Activated CD8-positive, alpha-beta memory T cell treated with anti-CD3 and anti-CD28 coated beads for 36 hours (primary cell): Measurements from ENCODE around the gene LARGE2. TPM values are rescaled to one million over a fixed set of nuclear protein-coding genes. Genes with fewer than 3 reads are reported as not detected.

Source experiments
- CTCF ChIA-PET: fragments of 350-600 bp; sonication (Branson Sonifier 250); formaldehyde crosslinking; loops from one replicate; lab custom pipeline; 2021; ENCODE audit warnings: antibody characterized with exemption; lab: Charles Lee
- POLR2A ChIA-PET: fragments of 350-600 bp; sonication (Branson Sonifier 250); formaldehyde crosslinking; loops from one replicate; lab custom pipeline; 2021; ENCODE audit warnings: antibody characterized with exemption; lab: Charles Lee
- total RNA-seq, 2 experiments: library from RNA; stranded (reverse); gene quantifications; one replicate each; pipeline ENCODE4 v1.2.3, GENCODE V29; 2021

Gene LARGE2
- 1 to 10 TPM; 2.4 to 2.9 TPM for total RNA-seq

DNA sequence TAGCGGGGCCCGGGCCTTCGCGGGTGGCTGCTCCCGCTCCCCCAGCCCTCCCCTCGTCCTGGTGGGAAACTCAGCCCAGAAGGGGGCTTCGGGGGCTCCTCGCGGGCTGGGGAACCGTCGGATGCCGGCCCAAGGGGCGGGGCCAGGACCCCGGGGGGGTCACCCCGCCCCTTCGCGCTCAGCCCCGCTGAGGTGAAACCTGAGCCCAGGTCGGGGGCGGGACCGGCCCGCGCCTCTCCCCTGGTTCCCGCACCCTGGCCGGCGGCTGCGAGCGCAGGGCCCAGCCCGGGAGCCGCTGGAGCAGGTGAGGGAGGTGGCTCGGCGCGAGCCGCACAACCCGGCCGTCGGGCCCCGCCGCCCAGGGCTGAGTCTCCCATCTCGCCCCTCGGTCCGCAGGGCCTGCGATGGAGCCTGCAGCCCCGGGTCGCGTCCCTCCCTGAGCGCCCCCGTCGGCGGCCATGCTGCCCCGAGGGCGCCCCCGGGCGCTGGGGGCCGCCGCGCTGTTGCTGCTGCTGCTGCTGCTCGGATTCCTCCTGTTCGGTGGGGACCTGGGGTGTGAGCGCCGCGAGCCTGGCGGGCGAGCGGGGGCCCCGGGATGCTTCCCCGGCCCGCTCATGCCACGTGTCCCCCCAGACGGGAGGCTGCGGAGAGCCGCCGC lies at the start of gene LARGE2:
Gene LARGE2 (plus strand): TSS at position 232 of the 658 bp plus-strand sequence. CDS start 227 bp downstream, at position 459.
- ChIA-PET POLR2A (no interaction called here), CTCF (no interaction called here)

DNA sequence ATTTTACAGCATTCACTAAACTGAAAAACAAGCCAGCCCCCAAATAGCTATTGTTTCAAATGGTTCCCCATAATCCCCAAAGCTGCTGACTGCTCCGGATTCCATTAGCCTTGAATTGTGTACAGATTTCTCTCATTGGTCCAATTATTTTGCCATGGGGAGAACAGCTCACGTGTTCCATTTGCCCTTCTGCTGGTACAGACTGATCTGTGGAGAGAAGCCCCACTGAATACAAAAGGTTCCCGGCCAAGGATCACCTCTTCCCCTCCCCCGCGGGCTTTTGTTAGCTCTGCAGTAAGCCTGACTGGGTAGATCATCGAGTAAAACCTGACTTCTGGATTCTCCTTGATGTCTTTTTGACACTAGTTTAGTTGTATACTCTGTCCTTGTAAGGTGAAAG lies 46.1 kb upstream of the LARGE2 start:
- POLR2A ChIA-PET = no interaction called here
- CTCF ChIA-PET = no interaction called here

DNA sequence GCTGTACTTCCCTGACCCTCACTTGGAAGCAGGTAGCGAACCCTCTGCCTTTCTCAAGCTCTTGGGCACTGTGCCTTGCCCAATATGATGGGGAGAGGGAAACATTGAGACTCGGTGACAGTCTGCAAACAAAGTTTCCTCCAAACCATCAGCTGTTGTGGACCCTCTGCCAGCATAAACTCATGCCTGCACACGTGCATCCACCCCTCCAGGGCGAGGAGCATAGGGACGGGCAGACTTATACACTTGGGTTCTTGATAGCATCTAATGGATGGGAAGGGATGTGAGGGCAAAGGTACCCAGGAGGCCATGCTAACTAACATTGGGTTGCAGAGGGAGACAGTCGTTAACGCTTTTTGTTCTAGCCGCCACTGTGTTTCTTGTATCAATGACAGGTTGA lies 45.2 kb upstream of the LARGE2 start:
- ChIA-PET POLR2A (no interaction called here), CTCF (no interaction called here)

DNA sequence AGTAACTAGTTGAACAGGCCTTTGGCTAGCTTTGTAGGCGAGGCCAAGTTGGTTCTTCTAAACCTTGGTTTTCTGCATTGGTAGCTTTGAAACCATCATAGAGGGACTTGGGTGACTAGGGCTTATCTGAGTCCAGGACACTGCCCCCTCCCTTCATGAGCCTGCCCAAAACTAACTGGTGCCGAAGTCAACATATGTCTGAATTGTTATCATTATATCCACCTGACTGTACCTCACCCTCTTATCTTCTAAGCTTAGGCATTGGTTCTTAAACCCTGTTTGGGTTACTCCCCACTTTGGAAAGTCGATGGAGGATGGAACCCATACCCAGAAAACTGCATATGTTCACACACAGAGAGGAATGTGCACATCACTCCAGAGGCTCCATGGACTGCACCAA lies 44.6 kb upstream of the LARGE2 start:
- CTCF ChIA-PET = no interaction called here
- POLR2A ChIA-PET = no interaction called here

DNA sequence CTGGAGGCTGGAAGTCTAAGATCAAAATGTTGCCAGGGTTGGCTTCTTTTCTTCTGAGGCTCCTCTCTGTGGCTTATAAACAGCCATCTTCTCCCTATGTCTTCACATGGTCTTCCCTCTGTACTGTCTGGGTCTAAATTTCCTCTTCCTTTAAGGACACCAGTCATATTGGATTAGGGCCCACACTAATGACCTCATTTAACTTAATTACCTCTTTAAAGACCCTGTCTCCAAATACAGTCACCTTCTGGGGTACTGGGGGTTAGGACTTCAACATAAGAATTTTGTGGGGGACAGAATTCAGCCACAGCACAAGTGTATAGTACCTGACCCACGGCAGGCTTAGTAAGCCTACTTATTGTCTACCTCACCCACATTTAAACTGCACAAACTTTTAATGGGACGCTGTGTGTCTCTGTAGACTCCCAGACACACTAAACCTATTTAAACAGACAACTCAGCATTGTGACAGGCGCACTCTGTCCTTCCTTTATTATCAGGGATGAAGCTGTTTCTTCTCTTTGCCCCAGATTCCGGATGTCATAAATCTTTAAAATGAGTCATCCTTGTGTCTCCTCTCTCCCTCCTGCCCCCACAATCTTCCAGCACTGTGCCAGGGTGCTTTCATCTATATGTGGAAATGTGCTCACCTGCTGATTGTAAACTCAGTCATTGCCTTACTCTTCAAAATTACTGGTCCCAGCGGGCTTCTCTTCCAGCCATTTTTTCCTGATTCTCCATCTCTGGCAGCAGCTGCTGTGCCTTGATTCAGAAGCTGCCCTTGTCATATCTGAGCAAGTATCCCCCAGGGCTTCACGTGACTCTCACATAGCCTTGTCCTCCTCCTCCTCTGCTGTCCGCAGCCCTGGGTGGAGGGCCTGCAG lies 42.4 kb upstream of the LARGE2 start:
- POLR2A ChIA-PET = no interaction called here

DNA sequence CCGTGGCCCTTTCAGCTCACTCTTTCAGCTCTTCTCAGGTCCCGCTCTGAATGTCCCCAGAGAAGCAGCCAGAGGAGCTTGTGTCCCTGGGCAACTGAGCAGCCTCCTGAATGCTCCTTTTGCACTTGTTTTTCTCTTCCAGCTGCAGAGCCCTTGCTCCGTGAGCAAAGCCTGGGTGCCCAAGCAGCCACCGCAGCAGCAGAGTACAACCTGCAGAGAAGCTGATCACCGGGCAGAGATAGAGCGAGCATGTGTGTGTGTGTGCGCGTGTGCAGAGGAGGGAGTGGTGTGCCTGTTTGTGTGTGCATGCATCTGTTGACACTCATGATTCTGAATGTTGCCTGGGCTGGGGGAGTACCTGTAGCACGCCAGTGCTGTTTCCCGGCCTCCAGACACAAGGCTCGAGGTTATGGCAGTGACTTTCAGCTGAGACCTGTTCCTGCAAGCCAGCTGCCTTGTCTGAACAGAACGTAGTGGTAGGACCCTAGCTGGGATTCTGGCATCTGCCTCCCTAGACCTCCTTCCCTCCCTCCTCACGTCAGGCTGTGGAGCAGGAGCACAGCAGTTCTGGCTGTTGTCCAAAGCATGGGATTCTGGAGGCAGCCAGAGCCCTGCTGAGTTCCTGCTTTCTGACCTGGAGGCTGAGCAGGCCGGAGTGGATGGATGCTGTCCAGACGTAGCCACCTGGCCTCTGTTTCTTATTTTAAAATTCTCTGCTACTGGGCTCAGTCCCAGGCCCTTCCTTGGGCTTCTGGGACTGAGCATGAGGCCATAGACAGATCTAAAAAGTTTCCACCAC lies 41.5 kb upstream of the LARGE2 start:
- ChIA-PET POLR2A (no interaction called here), CTCF (no interaction called here)

More for the DNA sequence above, 42.4 kb upstream of the LARGE2 start:
- CTCF ChIA-PET = interaction anchor here (1.2 kb wide), 1 partner anchor 50 kb away, joined by 3 read pairs; no protein-coding TSS in a partner anchor

DNA sequence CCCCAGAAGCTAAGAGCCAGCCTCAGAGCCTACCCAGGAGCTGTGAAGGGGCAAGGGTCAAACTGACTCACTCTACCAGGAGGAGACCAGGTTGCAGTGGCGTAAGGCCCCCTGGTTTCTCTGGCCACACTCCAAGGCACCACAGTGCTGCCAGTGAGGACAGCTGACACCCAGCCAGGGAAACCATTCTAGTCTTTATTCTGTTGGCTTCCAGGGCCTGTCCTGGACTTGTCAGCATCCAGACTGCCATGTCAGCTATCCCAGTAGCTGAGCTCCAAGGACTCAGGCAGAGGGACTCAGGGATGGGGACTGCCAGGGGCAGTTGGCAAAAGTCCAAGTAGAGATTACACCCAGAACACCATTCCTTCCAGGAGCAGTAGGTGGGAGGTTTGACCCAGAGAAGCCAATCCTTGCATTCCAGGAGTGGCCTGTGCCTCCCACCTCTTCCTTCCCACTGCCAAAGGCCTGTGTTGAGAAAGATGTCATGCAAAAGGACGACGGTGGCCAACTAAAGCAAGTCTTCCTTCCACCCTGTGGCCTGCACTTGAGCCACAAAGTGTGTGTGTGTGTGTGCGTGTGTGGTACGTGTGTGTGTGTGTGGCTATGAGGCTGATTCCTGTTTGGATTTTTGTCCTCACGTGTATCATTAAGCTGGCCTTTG lies 40.6 kb upstream of the LARGE2 start:
- CTCF ChIA-PET = no interaction called here
- POLR2A ChIA-PET = no interaction called here

DNA sequence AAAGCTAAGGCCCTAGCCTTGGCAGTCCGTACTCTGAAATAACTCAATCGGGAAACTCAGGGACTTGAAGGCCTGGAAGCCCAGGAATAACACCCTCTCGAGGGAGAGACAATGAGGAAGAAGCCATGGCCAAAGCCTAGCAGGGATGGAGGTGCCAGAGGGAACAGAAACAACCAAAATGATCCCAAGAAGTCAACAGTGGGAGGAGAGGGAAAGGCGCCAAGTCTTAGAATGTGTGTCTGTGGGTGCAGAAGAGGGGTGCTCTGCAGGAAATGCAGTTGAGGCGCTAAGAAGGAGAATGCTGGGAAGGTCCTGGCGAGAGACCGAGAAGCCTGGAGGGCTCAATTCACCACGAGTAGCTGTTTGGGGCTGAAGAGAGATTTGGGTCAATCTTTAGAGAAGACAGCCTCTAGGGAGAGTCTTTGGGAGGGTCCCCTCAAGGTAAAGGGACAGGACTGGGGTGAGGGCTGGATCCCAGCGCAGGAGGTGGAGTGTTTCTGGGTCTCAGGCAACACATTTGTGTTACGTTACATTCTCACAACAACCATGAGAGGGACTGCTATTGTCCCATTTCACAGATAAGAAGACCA lies 37.8 kb upstream of the LARGE2 start:
- ChIA-PET POLR2A (no interaction called here), CTCF (no interaction called here)

DNA sequence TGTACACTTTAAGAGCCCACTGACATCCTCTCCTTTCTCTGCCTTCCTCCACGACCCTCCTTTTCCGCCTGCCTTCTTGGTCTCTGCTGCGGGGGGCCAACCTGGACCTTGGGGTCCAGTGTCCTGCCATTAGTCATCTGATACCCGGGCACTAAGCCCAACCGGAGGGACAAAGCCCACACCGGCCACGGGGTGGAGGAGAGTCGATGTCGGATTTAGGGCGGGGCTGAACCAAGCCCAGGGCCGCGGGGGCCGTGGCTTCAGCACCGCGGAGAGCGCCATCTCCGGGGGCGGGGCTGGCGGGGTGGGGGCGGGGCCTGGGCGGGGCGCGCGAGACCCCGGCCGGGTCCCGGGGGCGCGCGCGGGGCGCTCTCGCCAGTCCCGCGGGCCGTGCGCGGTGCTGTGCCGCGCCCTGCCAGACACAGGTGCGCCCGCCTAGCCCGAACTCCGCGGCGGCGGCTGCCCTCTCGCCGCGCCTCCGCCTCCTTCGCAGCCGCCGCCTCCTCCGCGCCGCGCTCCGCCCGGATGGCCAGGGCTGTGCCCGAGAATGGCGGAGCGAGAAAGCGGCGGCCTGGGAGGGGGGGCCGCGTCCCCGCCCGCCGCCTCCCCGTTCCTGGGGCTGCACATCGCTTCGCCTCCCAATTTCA lies 37.1 kb upstream of the LARGE2 start, which contains the start of gene MAPK8IP1:
Gene MAPK8IP1 (plus strand): TSS at position 378 of the 647 bp plus-strand sequence. CDS start 170 bp downstream, at position 548.
- CTCF ChIA-PET = no interaction called here
- POLR2A ChIA-PET = no interaction called here

DNA sequence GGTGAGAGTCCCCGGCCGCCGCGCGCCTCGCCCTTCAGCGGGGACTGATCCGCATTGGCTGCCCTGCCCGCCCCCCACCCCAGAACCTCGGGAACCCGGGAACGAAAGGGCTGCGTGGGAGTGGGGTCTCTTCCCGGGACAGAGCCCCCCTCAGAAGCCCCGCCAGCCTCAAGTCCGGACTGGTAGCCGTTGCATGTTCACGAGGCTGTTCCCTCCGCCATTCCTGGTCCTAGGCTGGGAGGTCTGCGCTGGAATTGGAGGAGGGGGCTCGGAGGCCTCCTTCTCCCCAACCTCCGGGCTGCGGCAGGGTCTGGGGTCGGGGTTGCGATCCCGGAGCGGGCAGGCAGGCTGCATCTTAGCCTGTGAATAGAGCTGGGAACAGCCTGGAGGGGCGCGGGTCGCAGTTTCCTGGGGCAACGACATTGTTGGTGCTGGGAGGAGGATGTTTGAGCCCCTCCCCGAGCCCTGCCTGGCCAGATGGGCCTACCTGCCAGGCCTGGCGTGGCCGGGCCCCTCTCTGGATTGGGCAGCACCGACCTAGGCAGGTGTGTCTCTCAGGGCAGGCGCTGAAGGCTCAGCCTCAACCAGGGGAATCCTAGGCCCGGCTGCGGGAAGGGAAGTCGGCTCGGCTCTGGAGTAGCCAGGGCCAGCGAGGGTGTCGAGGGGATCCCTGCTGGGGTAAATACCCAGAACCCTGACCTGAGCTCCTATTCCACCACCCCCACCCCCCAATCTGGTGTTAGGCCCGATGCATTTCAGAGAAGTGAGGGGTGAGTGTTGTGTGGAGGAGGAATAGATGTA lies 36.3 kb upstream of the LARGE2 start:
- CTCF ChIA-PET = no interaction called here
- POLR2A ChIA-PET = no interaction called here

DNA sequence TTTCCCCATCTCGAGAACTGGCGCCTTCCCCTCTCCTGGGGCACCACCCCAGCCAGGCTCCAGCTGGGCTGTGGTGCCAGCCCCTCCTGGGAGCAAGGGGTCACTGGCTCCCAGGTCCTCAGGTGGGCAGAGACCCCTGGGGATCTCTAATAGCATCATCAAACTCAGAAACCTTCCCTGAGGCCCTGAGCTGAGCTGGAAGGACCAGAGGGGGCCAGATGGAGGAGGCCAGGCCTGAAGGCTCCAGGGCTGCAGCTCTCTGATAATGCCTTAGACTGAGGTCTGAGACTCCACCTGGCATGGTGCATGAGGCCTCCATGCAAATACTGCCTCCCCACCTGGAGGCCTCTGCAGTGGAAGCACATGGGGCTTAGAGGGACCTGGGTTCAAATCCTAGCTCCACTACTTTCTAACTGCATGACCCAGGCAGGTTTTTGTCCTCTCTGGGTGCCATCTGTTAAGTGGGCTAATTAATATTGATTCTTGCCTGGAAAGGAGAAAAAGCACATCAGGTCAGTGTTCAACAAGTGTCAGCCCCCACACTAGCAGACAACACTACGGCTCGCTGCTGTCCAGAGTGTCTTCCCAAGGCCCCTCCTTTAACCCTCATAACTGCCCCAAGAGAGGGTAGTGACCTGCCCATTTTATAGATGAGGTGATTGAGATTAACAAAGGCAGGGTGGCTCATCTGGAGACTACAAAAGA lies 35.5 kb upstream of the LARGE2 start:
- POLR2A ChIA-PET = no interaction called here
- CTCF ChIA-PET = no interaction called here

DNA sequence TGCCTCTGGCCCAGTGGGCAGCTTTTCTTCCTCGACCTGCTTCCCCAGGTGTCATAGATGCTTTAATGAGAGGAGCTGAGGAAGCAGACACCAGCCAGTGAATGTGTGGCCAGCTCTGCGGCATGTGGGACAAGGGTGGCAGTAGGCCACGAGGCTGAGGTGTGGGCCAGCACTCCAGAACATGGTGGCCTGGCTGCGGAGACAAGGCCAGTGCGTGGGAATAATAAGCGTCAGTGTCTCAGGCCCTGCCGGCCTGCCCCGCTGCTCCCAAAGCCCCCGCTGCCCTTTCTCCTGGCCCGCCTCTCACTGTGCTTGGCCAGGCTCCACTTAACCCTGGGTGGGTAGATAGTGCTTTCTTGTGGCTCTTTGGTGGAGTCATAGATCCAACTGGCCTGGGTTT lies 34.9 kb upstream of the LARGE2 start:
- ChIA-PET CTCF (no interaction called here), POLR2A (no interaction called here)

DNA sequence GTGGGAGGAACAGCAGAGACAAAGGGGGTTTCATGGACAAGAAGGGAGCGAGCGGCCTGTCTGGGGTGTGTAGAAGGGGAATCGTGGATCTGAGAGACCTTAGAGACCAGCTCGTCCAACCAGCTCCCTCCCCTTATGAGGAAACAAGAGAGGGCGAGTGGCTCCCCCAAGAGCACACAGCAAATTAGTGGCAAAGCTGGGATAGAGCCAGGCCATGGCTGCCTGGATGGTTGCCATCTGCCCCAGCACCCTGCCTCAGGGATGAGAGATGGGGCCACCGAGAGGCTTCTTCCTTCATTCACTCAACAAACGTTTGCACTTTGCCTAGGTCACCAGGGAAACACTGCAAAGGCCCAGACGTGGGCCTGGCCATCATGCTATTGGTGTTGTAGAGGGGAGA lies 32.9 kb upstream of the LARGE2 start:
- ChIA-PET CTCF (no interaction called here), POLR2A (no interaction called here)

DNA sequence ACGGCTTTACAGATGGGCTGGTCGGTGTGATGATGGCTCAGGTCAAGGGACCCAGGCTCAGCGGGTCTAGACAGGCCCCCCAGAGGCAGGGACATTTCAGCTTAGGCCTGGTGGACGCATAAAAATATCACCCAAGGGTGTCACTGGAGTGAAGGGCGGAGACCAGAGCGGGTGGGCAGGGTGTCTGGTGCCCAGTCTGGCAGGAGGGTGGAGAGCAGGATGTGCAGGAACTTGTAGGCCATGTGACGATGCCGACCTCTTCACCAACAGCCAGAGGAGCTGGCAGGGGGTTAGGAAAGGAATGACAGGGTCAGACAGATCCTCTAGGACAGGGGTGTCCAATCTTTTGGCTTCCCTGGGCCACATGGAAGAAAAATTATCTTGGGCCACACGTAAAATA lies 32.5 kb upstream of the LARGE2 start:
- POLR2A ChIA-PET = no interaction called here
- CTCF ChIA-PET = no interaction called here

DNA sequence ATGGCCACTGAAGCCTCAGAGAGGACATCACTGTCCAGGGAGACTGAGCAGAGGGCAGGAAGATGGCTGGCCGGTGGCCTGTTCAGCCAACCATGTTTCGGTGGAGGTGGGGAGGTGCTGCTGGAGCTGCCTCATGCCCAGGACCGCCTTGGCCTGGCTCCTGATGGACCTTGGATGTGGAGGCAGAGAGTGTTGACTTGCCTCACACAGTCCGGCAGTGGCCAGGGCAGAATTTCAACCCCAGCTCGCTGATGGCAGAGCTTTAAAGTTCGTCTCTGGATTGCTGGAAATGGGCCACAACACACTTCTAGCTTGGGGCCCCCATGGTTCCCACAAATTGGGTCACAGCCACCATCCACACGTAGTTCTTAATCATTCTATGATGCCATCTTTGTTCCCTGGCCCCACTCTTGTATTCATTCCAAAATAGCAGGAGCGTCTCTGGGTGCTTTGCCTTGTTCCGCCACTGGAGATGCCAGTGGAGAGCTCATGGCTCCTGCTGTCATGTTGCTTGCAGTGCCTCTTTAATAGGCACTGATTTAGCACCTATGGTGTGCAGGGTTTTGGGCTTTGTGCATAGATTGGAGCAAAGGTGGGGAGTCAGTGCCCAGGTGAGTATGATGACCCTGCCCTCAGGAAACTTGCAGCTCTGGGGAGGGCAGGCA lies 31.4 kb upstream of the LARGE2 start:
- POLR2A ChIA-PET = no interaction called here
- CTCF ChIA-PET = no interaction called here

DNA sequence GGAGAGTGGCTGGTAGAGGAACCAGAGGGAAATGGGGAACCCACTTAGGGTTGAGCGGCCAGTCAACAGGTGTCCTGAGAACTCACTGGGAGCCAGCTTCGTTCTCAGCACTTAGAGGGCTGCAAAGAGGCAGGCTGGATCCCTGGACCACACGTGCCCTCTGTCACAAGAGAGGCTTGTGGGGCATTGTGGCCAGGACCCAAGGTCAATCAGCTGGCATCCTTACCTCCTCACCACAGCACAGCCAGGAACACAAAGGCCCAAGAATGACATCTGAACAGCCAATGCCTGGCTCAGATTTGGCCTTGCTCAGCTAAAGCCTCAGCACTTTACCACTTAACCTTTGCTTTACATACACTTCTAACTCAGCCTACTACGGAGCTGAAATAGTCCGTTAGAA lies 29.6 kb upstream of the LARGE2 start:
- CTCF ChIA-PET = interaction anchor here (1.2 kb wide), 1 partner anchor 21 kb away, joined by 3 read pairs; no protein-coding TSS in a partner anchor
- POLR2A ChIA-PET = no interaction called here
